Right kidney (tissue), 1 donor: Measurements from ENCODE around the gene SMIM32.

Experiments
- DNase-seq: peaks from one replicate; pipeline ENCODE4 v3.0.0-alpha.2; 2016

Gene SMIM32

GRCh38 chr5:136190091-136190720 lies 2.8 kb downstream of the SMIM32 start:
- DNase-seq = no peak

GRCh38 chr5:136188859-136189258 lies 4.1 kb downstream of the SMIM32 start:
- no peak for DNase-seq

- no peak for DNase-seq
Observed at GRCh38 chr5:136186796-136187195, 6.2 kb downstream of the SMIM32 start.

- DNase-seq = no peak
Observed at GRCh38 chr5:136185974-136186665, 6.8 kb downstream of the SMIM32 start.

GRCh38 chr5:136182618-136183017 lies 10.3 kb downstream of the SMIM32 start:
- no peak for DNase-seq

- no peak for DNase-seq
Observed at GRCh38 chr5:136174021-136174659, 18.8 kb downstream of the SMIM32 start.

- no peak for DNase-seq
Observed at GRCh38 chr5:136169218-136169617, 23.7 kb downstream of the SMIM32 start.

- no peak for DNase-seq
Observed at GRCh38 chr5:136166909-136167308, 26.1 kb downstream of the SMIM32 start.

GRCh38 chr5:136164226-136164625 lies 28.7 kb downstream of the SMIM32 start:
- no peak for DNase-seq

GRCh38 chr5:136162008-136162407 lies 31.0 kb downstream of the SMIM32 start:
- DNase-seq = no peak

- DNase-seq = no peak
Observed at GRCh38 chr5:136159457-136159856, 33.5 kb downstream of the SMIM32 start.

GRCh38 chr5:136157514-136157913 lies 35.4 kb downstream of the SMIM32 start:
- no peak for DNase-seq

GRCh38 chr5:136155761-136156160 lies 37.2 kb downstream of the SMIM32 start:
- no peak for DNase-seq

GRCh38 chr5:136155078-136155477 lies 37.9 kb downstream of the SMIM32 start:
- DNase-seq = no peak

GRCh38 chr5:136153581-136154236 lies 39.3 kb downstream of the SMIM32 start:
- DNase-seq = no peak

GRCh38 chr5:136149891-136150290 lies 43.1 kb downstream of the SMIM32 start:
- DNase-seq = no peak

- DNase-seq = no peak
Observed at GRCh38 chr5:136147632-136148031, 45.3 kb downstream of the SMIM32 start.

- no peak for DNase-seq
Observed at GRCh38 chr5:136146201-136146600, 46.8 kb downstream of the SMIM32 start.

GRCh38 chr5:136145030-136145429 lies 47.9 kb downstream of the SMIM32 start:
- no peak for DNase-seq

GRCh38 chr5:136143763-136144162 lies 49.2 kb downstream of the SMIM32 start:
- no peak for DNase-seq

- DNase-seq = no peak
Observed at GRCh38 chr5:136143312-136143711, 49.6 kb downstream of the SMIM32 start.

- DNase-seq = no peak
Observed at GRCh38 chr5:136141561-136141960, 51.4 kb downstream of the SMIM32 start.
